BLaER1 (cell line): ENCODE measurements around the gene SIAH3.
A peak's percentile ranks its signal among the peaks of the same experiment; 100 is the strongest.

Experiments used
- H3K27ac ChIP-seq: shearing (Covaris generic); formaldehyde crosslinking; 2 replicates; pipeline ENCODE4 v1.8.1; 2022
- H3K27me3 ChIP-seq: shearing (Covaris generic); formaldehyde crosslinking; 2 replicates; pipeline ENCODE4 v1.8.1; 2022
- H3K36me3 ChIP-seq: shearing (Covaris generic); formaldehyde crosslinking; 2 replicates; pipeline ENCODE4 v1.8.1; 2022
- H3K4me1 ChIP-seq: shearing (Covaris generic); formaldehyde crosslinking; 2 replicates; pipeline ENCODE4 v1.8.1; 2022
- H3K4me2 ChIP-seq: shearing (Covaris generic); formaldehyde crosslinking; 2 replicates; pipeline ENCODE4 v1.8.1; 2022
- H3K4me3 ChIP-seq: shearing (Covaris generic); formaldehyde crosslinking; 2 replicates; pipeline ENCODE4 v1.8.1; 2022
- H3K9ac ChIP-seq: shearing (Covaris generic); formaldehyde crosslinking; 2 replicates; pipeline ENCODE4 v1.8.1; 2022
- H3K9me3 ChIP-seq: shearing (Covaris generic); formaldehyde crosslinking; 2 replicates; pipeline ENCODE4 v1.8.1; 2022
- H4K20me1 ChIP-seq: shearing (Covaris generic); formaldehyde crosslinking; 2 replicates; pipeline ENCODE4 v1.8.1; 2022
- Cebpa-rat ChIP-seq: shearing (Covaris generic); IDR thresholded peaks from 2 replicates; pipeline ENCODE4 v1.8.1; 2022

SIAH3 gene

GRCh38 chr13:45826731-45827130, 24.8 kb downstream of the SIAH3 start:
- Histone ChIP-seq H3K9ac (no peak overlapping the region), H3K27ac (peak overlapping the region; percentile 49), H3K36me3 (no peaks in the 10 kb centered on the region), H3K4me3 (no peak overlapping the region), H3K27me3 (no peaks in the 10 kb centered on the region), H3K4me1 (peaks cover 56% of the 10 kb centered on the region), H3K4me2 (peak overlapping the region; percentile 74), H3K9me3 (no peaks in the 10 kb centered on the region), H4K20me1 (no peaks in the 10 kb centered on the region)
- TF ChIP-seq Cebpa-rat, result no peak

- H3K27ac ChIP-seq, result no peak overlapping the region
- H3K4me2 ChIP-seq, result peak overlapping the region; percentile 46
- no peaks in the 10 kb centered on the region for H3K36me3 ChIP-seq
- no peaks in the 10 kb centered on the region for H4K20me1 ChIP-seq
- no peak overlapping the region for H3K9ac ChIP-seq
- no peaks in the 10 kb centered on the region for H3K27me3 ChIP-seq
- no peak overlapping the region for H3K4me3 ChIP-seq
- H3K4me1 ChIP-seq, result peaks cover 50% of the 10 kb centered on the region
- no peak for TF ChIP-seq Cebpa-rat
- H3K9me3 ChIP-seq, result no peaks in the 10 kb centered on the region
Observed at GRCh38 chr13:45825387-45825650, 26.2 kb downstream of the SIAH3 start.

DNA sequence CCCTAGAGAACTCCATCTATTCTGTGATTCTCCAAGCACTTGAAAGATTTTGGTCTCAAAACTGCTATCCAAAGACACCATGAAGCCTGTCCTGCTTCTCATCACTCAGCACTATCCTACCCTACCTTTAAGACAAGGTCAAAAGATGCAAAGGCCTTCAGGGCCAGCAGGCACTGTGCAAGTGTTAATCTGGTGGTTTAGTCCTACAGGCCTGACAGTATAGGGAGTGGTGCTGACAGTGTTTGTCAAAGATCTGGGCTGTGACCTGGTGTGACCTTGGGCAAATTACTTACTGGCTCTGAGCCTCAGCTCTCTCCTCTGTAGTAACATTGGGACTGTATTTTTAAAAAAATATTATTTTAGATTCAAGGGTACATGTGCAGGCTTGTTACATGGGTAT, 28.0 kb downstream of the SIAH3 start:
- Histone ChIP-seq H3K27me3 (no peaks in the 10 kb centered on the region), H4K20me1 (no peaks in the 10 kb centered on the region), H3K4me1 (peaks cover 44% of the 10 kb centered on the region), H3K27ac (no peak overlapping the region), H3K4me3 (no peak overlapping the region), H3K9ac (no peak overlapping the region), H3K9me3 (no peaks in the 10 kb centered on the region), H3K4me2 (no peak overlapping the region), H3K36me3 (no peaks in the 10 kb centered on the region)
- TF ChIP-seq Cebpa-rat, result no peak

GRCh38 chr13:45821811-45822210, 29.7 kb downstream of the SIAH3 start:
- Histone ChIP-seq H3K27ac (no peak overlapping the region), H3K9me3 (no peaks in the 10 kb centered on the region), H3K27me3 (no peaks in the 10 kb centered on the region), H4K20me1 (no peaks in the 10 kb centered on the region), H3K9ac (no peak overlapping the region), H3K4me1 (peaks cover 26% of the 10 kb centered on the region), H3K36me3 (no peaks in the 10 kb centered on the region), H3K4me2 (no peak overlapping the region), H3K4me3 (no peak overlapping the region)
- no peak for TF ChIP-seq Cebpa-rat

DNA sequence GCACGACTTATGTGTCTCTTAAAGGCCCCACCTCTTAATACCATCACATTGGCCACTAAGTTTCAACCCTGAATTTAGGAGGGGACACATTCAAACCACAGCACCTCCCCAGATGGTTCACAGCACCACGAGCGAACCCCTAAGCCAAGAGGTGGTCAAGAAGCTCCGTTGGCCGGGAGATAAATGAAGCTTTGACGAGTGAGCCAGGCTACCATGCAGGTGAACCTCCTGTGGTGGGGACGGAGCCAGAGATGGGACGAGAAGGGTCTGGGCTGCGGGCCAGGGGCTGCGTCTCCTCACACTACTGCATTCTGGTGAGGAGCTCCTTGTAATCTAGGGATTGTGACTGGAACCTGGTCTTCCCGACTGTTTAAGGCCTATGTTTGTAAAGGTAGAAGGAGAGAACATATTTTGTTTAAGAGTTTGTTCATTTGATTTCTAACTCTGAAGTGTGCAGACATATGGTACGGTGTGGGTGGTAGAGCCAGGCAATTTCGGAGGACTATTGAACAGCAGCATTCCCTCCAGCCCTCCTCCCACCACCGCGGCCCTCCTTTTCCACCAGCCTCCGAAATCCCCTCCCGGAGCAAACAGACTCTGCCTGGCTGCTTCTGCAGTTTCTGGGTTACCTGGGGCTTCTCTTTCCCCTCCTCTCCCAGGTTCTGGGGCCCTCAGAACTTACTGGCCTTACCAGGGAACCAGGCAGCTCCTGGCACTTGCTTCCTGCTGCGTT, 31.3 kb downstream of the SIAH3 start:
- Histone ChIP-seq H3K4me2 (no peak overlapping the region), H3K4me3 (no peak overlapping the region), H3K27ac (no peak overlapping the region), H4K20me1 (no peaks in the 10 kb centered on the region), H3K27me3 (no peaks in the 10 kb centered on the region), H3K9me3 (no peaks in the 10 kb centered on the region), H3K4me1 (peaks cover 13% of the 10 kb centered on the region), H3K9ac (no peak overlapping the region), H3K36me3 (no peaks in the 10 kb centered on the region)
- no peak for TF ChIP-seq Cebpa-rat

DNA sequence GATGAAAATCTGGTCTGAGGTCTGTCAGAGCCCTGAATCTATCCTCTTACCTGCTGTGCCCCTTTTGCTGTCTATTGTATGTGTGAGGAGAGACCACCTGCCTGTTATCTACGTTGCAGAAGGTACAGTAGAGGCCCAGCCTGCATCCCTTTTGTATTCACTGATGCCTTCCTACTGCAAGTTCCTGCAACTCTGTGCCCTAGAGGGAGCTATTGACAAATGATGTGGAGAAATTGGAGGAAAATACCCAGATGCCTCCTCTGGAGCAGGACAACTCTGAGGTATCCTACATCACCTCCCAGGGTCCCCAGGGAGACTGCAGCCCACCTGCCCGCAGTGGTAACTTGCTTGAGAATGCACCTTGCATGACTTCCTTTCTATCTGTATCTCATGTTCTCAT, 33.7 kb downstream of the SIAH3 start:
- H3K27me3 ChIP-seq, result no peaks in the 10 kb centered on the region
- TF ChIP-seq Cebpa-rat, result no peak
- no peaks in the 10 kb centered on the region for H3K4me1 ChIP-seq
- no peaks in the 10 kb centered on the region for H3K9me3 ChIP-seq
- no peak overlapping the region for H3K27ac ChIP-seq
- H4K20me1 ChIP-seq, result no peaks in the 10 kb centered on the region
- no peak overlapping the region for H3K4me2 ChIP-seq
- H3K9ac ChIP-seq, result no peak overlapping the region
- no peaks in the 10 kb centered on the region for H3K36me3 ChIP-seq
- H3K4me3 ChIP-seq, result no peak overlapping the region

DNA sequence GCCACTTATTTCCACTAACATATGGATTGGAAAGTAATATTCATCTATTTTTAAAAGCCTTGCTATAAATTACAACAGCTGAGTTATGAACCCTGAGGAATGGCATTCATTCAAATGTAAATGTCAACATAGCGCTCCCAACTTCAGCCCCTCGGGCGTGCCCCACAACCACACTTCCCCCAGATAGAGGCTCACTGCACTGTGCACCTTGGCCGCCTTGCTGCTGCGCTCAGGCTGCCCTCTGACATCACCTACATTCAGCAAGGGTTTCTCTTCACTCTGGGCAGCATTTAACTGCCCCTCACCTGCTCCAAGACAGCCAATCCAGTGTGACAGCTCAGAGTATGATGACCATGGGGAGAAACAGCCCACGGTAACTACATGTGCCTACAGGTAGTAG, 35.1 kb downstream of the SIAH3 start:
- Histone ChIP-seq H3K9ac (no peak overlapping the region), H3K27me3 (no peaks in the 10 kb centered on the region), H3K4me2 (no peak overlapping the region), H3K4me3 (no peak overlapping the region), H3K36me3 (no peaks in the 10 kb centered on the region), H4K20me1 (no peaks in the 10 kb centered on the region), H3K27ac (no peak overlapping the region), H3K9me3 (no peaks in the 10 kb centered on the region), H3K4me1 (no peaks in the 10 kb centered on the region)
- no peak for TF ChIP-seq Cebpa-rat

GRCh38 chr13:45812695-45813372, 38.7 kb downstream of the SIAH3 start:
- H3K4me2 ChIP-seq, result no peak overlapping the region
- H3K36me3 ChIP-seq, result no peaks in the 10 kb centered on the region
- no peaks in the 10 kb centered on the region for H3K27me3 ChIP-seq
- H3K9me3 ChIP-seq, result no peaks in the 10 kb centered on the region
- H3K27ac ChIP-seq, result no peak overlapping the region
- no peak overlapping the region for H3K9ac ChIP-seq
- TF ChIP-seq Cebpa-rat, result no peak
- H3K4me3 ChIP-seq, result no peak overlapping the region
- no peaks in the 10 kb centered on the region for H3K4me1 ChIP-seq
- no peaks in the 10 kb centered on the region for H4K20me1 ChIP-seq

- Histone ChIP-seq H4K20me1 (no peaks in the 10 kb centered on the region), H3K9ac (no peak overlapping the region), H3K36me3 (no peaks in the 10 kb centered on the region), H3K4me2 (no peak overlapping the region), H3K27ac (no peak overlapping the region), H3K4me1 (no peaks in the 10 kb centered on the region), H3K9me3 (no peaks in the 10 kb centered on the region), H3K4me3 (no peak overlapping the region), H3K27me3 (no peaks in the 10 kb centered on the region)
- TF ChIP-seq Cebpa-rat, result no peak
Observed at GRCh38 chr13:45811891-45812694, 39.5 kb downstream of the SIAH3 start.

- H4K20me1 ChIP-seq, result no peaks in the 10 kb centered on the region
- TF ChIP-seq Cebpa-rat, result no peak
- H3K4me1 ChIP-seq, result no peaks in the 10 kb centered on the region
- H3K9me3 ChIP-seq, result no peaks in the 10 kb centered on the region
- no peak overlapping the region for H3K4me2 ChIP-seq
- H3K27me3 ChIP-seq, result no peaks in the 10 kb centered on the region
- H3K36me3 ChIP-seq, result no peaks in the 10 kb centered on the region
- H3K4me3 ChIP-seq, result no peak overlapping the region
- no peak overlapping the region for H3K27ac ChIP-seq
- H3K9ac ChIP-seq, result no peak overlapping the region
Observed at GRCh38 chr13:45809801-45810394, 41.7 kb downstream of the SIAH3 start.
